Kidney (tissue), 14 donors: ENCODE data around the gene NDOR1. TPM values are rescaled to one million over a fixed set of nuclear protein-coding genes. Genes with fewer than 3 reads are reported as not detected.

ENCODE experiments used
- DNase-seq, 5 donors: peaks; one replicate each; pipeline ENCODE4 v3.0.0-alpha.2; 2013 to 2020
- FAIRE-seq: peaks from 2 replicates; lab custom pipeline; 2012; peaks lifted over from hg19 to GRCh38; lab: Jason Lieb, UNC
- H3K27ac ChIP-seq, 2 donors: one replicate each; pipeline ENCODE4 v1.7.0; 2013; ENCODE audit warnings: low read depth in 2 of 2, low read length in 2 of 2, inconsistent platforms in 1 of 2
- H3K27me3 ChIP-seq: one replicate; pipeline ENCODE4 v1.7.1; 2013; ENCODE audit warnings: low read length, inconsistent platforms; ENCODE audit not compliant: control insufficient read depth, insufficient read depth
- H3K36me3 ChIP-seq, 3 donors: one replicate each; pipeline versions ENCODE4 v1.7.0 to v1.7.1; 2013; ENCODE audit warnings: low read length in 3 of 3, control low read depth in 1 of 3, inconsistent platforms in 1 of 3; ENCODE audit not compliant: insufficient read depth in 3 of 3, control insufficient read depth in 2 of 3
- H3K4me1 ChIP-seq, 3 donors: one replicate each; pipeline versions ENCODE4 v1.7.0 to v1.7.1; 2013; ENCODE audit warnings: low read length in 3 of 3, inconsistent platforms in 1 of 3, low read depth in 1 of 3; ENCODE audit not compliant: control insufficient read depth in 2 of 3, insufficient read depth in 2 of 3
- H3K4me3 ChIP-seq, 3 donors: one replicate each; pipeline versions ENCODE4 v1.7.0 to v1.8.1; 2013; ENCODE audit warnings: low read length in 3 of 3, control low read depth in 1 of 3, inconsistent platforms in 1 of 3
- H3K9ac ChIP-seq, 3 donors: one replicate each; pipeline versions ENCODE4 v1.7.0 to v1.7.1; 2013; ENCODE audit warnings: low read length in 3 of 3, control low read depth in 1 of 3, inconsistent platforms in 1 of 3
- H3K9me3 ChIP-seq, 3 donors: one replicate each; pipeline versions ENCODE4 v1.7.0 to v1.7.1; 2013; ENCODE audit warnings: low read length in 3 of 3, control low read depth in 1 of 3, inconsistent platforms in 1 of 3; ENCODE audit not compliant: control insufficient read depth in 2 of 3, insufficient read depth in 1 of 3
- intact Hi-C: fragments of 100-400 bp; cut with DNase I; formaldehyde crosslinking; loops from one replicate; pipeline ENCODE4 v1.11.1; 2022
- microRNA-seq: library from miRNA; unstranded; fragments of <30 nt; microRNA quantifications from one replicate; pipeline ENCODE4 v1.2.0, GENCODE V29; 2020
- polyA plus RNA-seq: library from polyadenylated mRNA; stranded (reverse); fragments of 350-450 nt; fragmentation: Illumina TruSeq; extraction: RNeasy Lipid Tissue Mini Kit (QIAGEN cat#74804); gene quantifications from one replicate; pipeline ENCODE4 v1.2.3, GENCODE V29; 2014; ENCODE audit warnings: low read depth, low replicate concordance; ENCODE audit not compliant: insufficient read depth
- total RNA-seq: library from RNA; stranded (reverse); fragmentation: NEBNext Ultra II Directional; extraction: Animal tissue kit (Norgen Biotek cat#: 25700); gene quantifications from one replicate; pipeline ENCODE4 v1.2.1, GENCODE V29; 2021
- TF ChIP-seq, protein P1 (sequence below): IDR thresholded peaks from 3 replicates; pipeline ENCODE4 v1.5.1; 2012; ENCODE audit warnings: mild to moderate bottlenecking, moderate library complexity, borderline replicate concordance; ENCODE audit not compliant: insufficient read depth; ENCODE audit errors: extremely low read depth
- donor health status: control.
- donor health status: control.
- donor health status: control.
- donor health status: control.
- donor health status: control.
- donor health status: DM: yes; HTN: yes; CAD: no.
- donor health status: Normal renal cell carcinoma (clear cell type).

The NDOR1 gene
- total and polyA plus RNA-seq, 2 donors from 2014 or later: 5.9 to 17.8 TPM

DNA sequence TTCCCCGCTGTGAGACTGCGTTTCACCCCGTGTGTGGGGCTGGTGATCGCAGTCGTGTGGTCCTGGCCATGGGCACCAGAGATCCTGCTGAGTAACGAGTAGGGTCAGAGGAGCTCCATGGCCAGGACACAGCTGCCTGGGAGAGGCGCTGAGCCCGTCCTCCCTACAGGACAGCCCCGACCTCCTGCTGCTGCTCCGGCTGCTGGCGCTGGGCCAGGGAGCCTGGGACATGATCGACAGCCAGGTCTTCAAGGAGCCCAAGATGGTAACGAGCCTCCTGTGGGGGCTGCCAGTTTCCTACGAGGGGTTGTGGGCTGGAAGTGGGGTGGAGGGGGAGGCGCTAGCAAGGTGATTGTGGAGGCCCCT is 60.6 kb downstream of the NDOR1 start:
- peaks cover 2 to 7% (median 4%) of the 10 kb centered on the region in 3 donors for H3K36me3 ChIP-seq
- peaks cover 0 to 18% (median 13%) of the 10 kb centered on the region in 3 donors for H3K4me1 ChIP-seq
- TF ChIP-seq, protein P1, sequence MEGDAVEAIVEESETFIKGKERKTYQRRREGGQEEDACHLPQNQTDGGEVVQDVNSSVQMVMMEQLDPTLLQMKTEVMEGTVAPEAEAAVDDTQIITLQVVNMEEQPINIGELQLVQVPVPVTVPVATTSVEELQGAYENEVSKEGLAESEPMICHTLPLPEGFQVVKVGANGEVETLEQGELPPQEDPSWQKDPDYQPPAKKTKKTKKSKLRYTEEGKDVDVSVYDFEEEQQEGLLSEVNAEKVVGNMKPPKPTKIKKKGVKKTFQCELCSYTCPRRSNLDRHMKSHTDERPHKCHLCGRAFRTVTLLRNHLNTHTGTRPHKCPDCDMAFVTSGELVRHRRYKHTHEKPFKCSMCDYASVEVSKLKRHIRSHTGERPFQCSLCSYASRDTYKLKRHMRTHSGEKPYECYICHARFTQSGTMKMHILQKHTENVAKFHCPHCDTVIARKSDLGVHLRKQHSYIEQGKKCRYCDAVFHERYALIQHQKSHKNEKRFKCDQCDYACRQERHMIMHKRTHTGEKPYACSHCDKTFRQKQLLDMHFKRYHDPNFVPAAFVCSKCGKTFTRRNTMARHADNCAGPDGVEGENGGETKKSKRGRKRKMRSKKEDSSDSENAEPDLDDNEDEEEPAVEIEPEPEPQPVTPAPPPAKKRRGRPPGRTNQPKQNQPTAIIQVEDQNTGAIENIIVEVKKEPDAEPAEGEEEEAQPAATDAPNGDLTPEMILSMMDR: no peak
- H3K9ac ChIP-seq: no peak overlapping the region
- DNase-seq (peak in 1 of 5 donors; percentile 66), FAIRE-seq (no peak)
- no peak overlapping the region for H3K27ac ChIP-seq
- H3K9me3 ChIP-seq: no peaks in the 10 kb centered on the region
- intact Hi-C loops: no loop called here
- H3K27me3 ChIP-seq: no peaks in the 10 kb centered on the region
- H3K4me3 ChIP-seq: no peak overlapping the region

Small RNA genes lying within 50 kb of the gene (microRNA-seq; reads per million reads assigned to microRNA genes)
- gene MIR3621: not detected

Other genes with a start within 250 kb of the NDOR1 start
Only the 30 nearest of the 31 such genes appear.
- gene PTGDS, start 228.2 kb upstream of the NDOR1 start, total RNA-seq: 236 TPM
- 709 TPM for gene PTGDS, start 228.2 kb upstream of the NDOR1 start, polyA plus RNA-seq
- gene LCNL1, start 222.7 kb upstream of the NDOR1 start, total RNA-seq: 1.4 TPM
- gene LCNL1, start 222.7 kb upstream of the NDOR1 start, polyA plus RNA-seq: 0.54 TPM
- 54.2 TPM for gene PAXX, start 213.3 kb upstream of the NDOR1 start, total RNA-seq
- gene PAXX, start 213.3 kb upstream of the NDOR1 start, polyA plus RNA-seq: 80.9 TPM
- 4.0 TPM for gene CLIC3, start 209.1 kb upstream of the NDOR1 start, total RNA-seq
- 2.1 TPM for gene CLIC3, start 209.1 kb upstream of the NDOR1 start, polyA plus RNA-seq
- 72.1 TPM for gene ABCA2, start 177.5 kb upstream of the NDOR1 start, total RNA-seq
- 39.2 TPM for gene ABCA2, start 177.5 kb upstream of the NDOR1 start, polyA plus RNA-seq
- 0.60 TPM for gene FUT7, start 173.6 kb upstream of the NDOR1 start, total RNA-seq
- gene FUT7, start 173.6 kb upstream of the NDOR1 start, polyA plus RNA-seq: not detected
- 189 TPM for gene NPDC1, start 159.5 kb upstream of the NDOR1 start, total RNA-seq
- 80.2 TPM for gene NPDC1, start 159.5 kb upstream of the NDOR1 start, polyA plus RNA-seq
- gene ENTPD2, start 151.6 kb upstream of the NDOR1 start, total RNA-seq: 9.3 TPM
- 5.5 TPM for gene ENTPD2, start 151.6 kb upstream of the NDOR1 start, polyA plus RNA-seq
- gene SAPCD2, start 135.1 kb upstream of the NDOR1 start, total RNA-seq: 2.3 TPM
- 1.7 TPM for gene SAPCD2, start 135.1 kb upstream of the NDOR1 start, polyA plus RNA-seq
- gene UAP1L1, start 128.2 kb upstream of the NDOR1 start, total RNA-seq: 12.7 TPM
- gene UAP1L1, start 128.2 kb upstream of the NDOR1 start, polyA plus RNA-seq: 14.4 TPM
- gene MAN1B1, start 118.7 kb upstream of the NDOR1 start, total RNA-seq: 63.2 TPM
- 57.3 TPM for gene MAN1B1, start 118.7 kb upstream of the NDOR1 start, polyA plus RNA-seq
- gene DPP7, start 91.0 kb upstream of the NDOR1 start, total RNA-seq: 164 TPM
- gene DPP7, start 91.0 kb upstream of the NDOR1 start, polyA plus RNA-seq: 205 TPM
- 0.47 TPM for gene GRIN1, start 66.5 kb upstream of the NDOR1 start, total RNA-seq
- gene GRIN1, start 66.5 kb upstream of the NDOR1 start, polyA plus RNA-seq: not detected
- gene LRRC26, start 35.6 kb upstream of the NDOR1 start, total RNA-seq: 0.25 TPM
- gene LRRC26, start 35.6 kb upstream of the NDOR1 start, polyA plus RNA-seq: not detected
- gene TMEM210, start 33.6 kb upstream of the NDOR1 start, total RNA-seq: not detected
- gene TMEM210, start 33.6 kb upstream of the NDOR1 start, polyA plus RNA-seq: not detected
- 57.2 TPM for gene ANAPC2, start 17.1 kb upstream of the NDOR1 start, total RNA-seq
- gene ANAPC2, start 17.1 kb upstream of the NDOR1 start, polyA plus RNA-seq: 19.9 TPM
- 52.5 TPM for gene SSNA1, start 17.0 kb upstream of the NDOR1 start, total RNA-seq
- gene SSNA1, start 17.0 kb upstream of the NDOR1 start, polyA plus RNA-seq: 131 TPM
- gene TPRN, start 5.0 kb upstream of the NDOR1 start, total RNA-seq: 49.5 TPM
- gene TPRN, start 5.0 kb upstream of the NDOR1 start, polyA plus RNA-seq: 47.2 TPM
- gene TMEM203, start 52 bp upstream of the NDOR1 start, total RNA-seq: 36.3 TPM
- 53.5 TPM for gene TMEM203, start 52 bp upstream of the NDOR1 start, polyA plus RNA-seq
- 7.0 TPM for gene RNF208, start 16.5 kb downstream of the NDOR1 start, total RNA-seq
- gene RNF208, start 16.5 kb downstream of the NDOR1 start, polyA plus RNA-seq: 22.8 TPM
- gene CYSRT1, start 19.5 kb downstream of the NDOR1 start, total RNA-seq: 0.94 TPM
- 1.3 TPM for gene CYSRT1, start 19.5 kb downstream of the NDOR1 start, polyA plus RNA-seq
- 0.85 TPM for gene RNF224, start 21.8 kb downstream of the NDOR1 start, total RNA-seq
- gene RNF224, start 21.8 kb downstream of the NDOR1 start, polyA plus RNA-seq: 0.80 TPM
- gene SLC34A3, start 25.2 kb downstream of the NDOR1 start, total RNA-seq: 0.13 TPM
- gene SLC34A3, start 25.2 kb downstream of the NDOR1 start, polyA plus RNA-seq: 36.0 TPM
- gene TUBB4B, start 35.6 kb downstream of the NDOR1 start, total RNA-seq: 258 TPM
- 394 TPM for gene TUBB4B, start 35.6 kb downstream of the NDOR1 start, polyA plus RNA-seq
- gene STPG3, start 45.6 kb downstream of the NDOR1 start, total RNA-seq: 0.38 TPM
- not detected for gene STPG3, start 45.6 kb downstream of the NDOR1 start, polyA plus RNA-seq
- 57.3 TPM for gene NELFB, start 49.6 kb downstream of the NDOR1 start, total RNA-seq
- 43.8 TPM for gene NELFB, start 49.6 kb downstream of the NDOR1 start, polyA plus RNA-seq
- 23.8 TPM for gene TOR4A, start 72.0 kb downstream of the NDOR1 start, total RNA-seq
- gene TOR4A, start 72.0 kb downstream of the NDOR1 start, polyA plus RNA-seq: 4.9 TPM
- gene NRARP, start 96.6 kb downstream of the NDOR1 start, total RNA-seq: 4.7 TPM
- gene NRARP, start 96.6 kb downstream of the NDOR1 start, polyA plus RNA-seq: 1.7 TPM
- 44.5 TPM for gene EXD3, start 217.5 kb downstream of the NDOR1 start, total RNA-seq
- 18.9 TPM for gene EXD3, start 217.5 kb downstream of the NDOR1 start, polyA plus RNA-seq
- 21.8 TPM for gene NOXA1, start 217.7 kb downstream of the NDOR1 start, total RNA-seq
- gene NOXA1, start 217.7 kb downstream of the NDOR1 start, polyA plus RNA-seq: 19.1 TPM